Small intestine (tissue), 7 donors: ENCODE results near the gene NTN1. TPM values are rescaled to one million over a fixed set of nuclear protein-coding genes. Genes with fewer than 3 reads are reported as not detected.
A peak's percentile ranks its signal among the peaks of the same experiment; 100 is the strongest.
"Not testable (repeated sequence)": the region's sequence is repeated elsewhere in the genome, so short reads cannot be mapped to it uniquely, and the experiment has no call there.

Experiments
- DNase-seq, 2 donors: peaks; one replicate each; pipeline versions ENCODE4 v3.0.0 to v3.0.0-alpha.2; 2013
- FAIRE-seq: peaks from 2 replicates; lab custom pipeline; 2012; peaks lifted over from hg19 to GRCh38; lab: Jason Lieb, UNC
- H3K27ac ChIP-seq, 3 donors: one replicate each; pipeline ENCODE4 v1.5.1; 2013; ENCODE audit warnings: low read length in 2 of 3, mild to moderate bottlenecking in 2 of 3, control low read depth in 1 of 3, inconsistent platforms in 1 of 3, low read depth in 1 of 3, moderate library complexity in 1 of 3
- H3K27me3 ChIP-seq, 3 donors: one replicate each; pipeline ENCODE4 v1.6.1; 2013; ENCODE audit warnings: low read length in 3 of 3, inconsistent platforms in 1 of 3; ENCODE audit not compliant: control insufficient read depth in 3 of 3, insufficient read depth in 3 of 3
- H3K36me3 ChIP-seq, 3 donors: one replicate each; pipeline ENCODE4 v1.6.1; 2013; ENCODE audit warnings: low read length in 3 of 3, inconsistent platforms in 1 of 3, low read depth in 1 of 3, mild to moderate bottlenecking in 1 of 3, moderate library complexity in 1 of 3; ENCODE audit not compliant: control insufficient read depth in 3 of 3, insufficient read depth in 2 of 3
- H3K4me1 ChIP-seq, 3 donors: one replicate each; pipeline ENCODE4 v1.6.1; 2013; ENCODE audit warnings: low read length in 2 of 3, inconsistent platforms in 1 of 3, low read depth in 1 of 3, mild to moderate bottlenecking in 1 of 3, moderate library complexity in 1 of 3; ENCODE audit not compliant: control insufficient read depth in 3 of 3, insufficient read depth in 2 of 3
- H3K4me3 ChIP-seq, 3 donors: one replicate each; pipeline ENCODE4 v1.5.1; 2013; ENCODE audit warnings: low read length in 3 of 3, control low read depth in 1 of 3, inconsistent platforms in 1 of 3, low read depth in 1 of 3, mild to moderate bottlenecking in 1 of 3, moderate library complexity in 1 of 3
- H3K9me3 ChIP-seq, 2 donors: one replicate each; pipeline ENCODE4 v1.6.1; 2013; ENCODE audit warnings: low read depth in 1 of 2, low read length in 1 of 2; ENCODE audit not compliant: control insufficient read depth in 2 of 2, insufficient read depth in 1 of 2
- WGBS, 3 donors: extraction: QIAGEN DNeasy Blood & Tissue Kit; methylation state at CpG; one replicate each; pipeline ENCODE4 v1.1.7; 2013; 5-methylcytosine and 5-hydroxymethylcytosine counted together
- polyA plus RNA-seq, 4 donors: library from polyadenylated mRNA; stranded (reverse) in 3 of 4; unstranded in 1 of 4; fragments of 200-250 nt in 3 of 4; fragments of 120-200 nt in 1 of 4; gene quantifications; one replicate each; pipeline versions ENCODE4 v1.2.1 to v1.2.3, GENCODE V29; 2013
- donor health status: healthy with polysubstance abuse.
- donor health status: control.
- donor health status: control.
- donor health status: Bipolar disorder and iron deficiency.
- donor health status: healthy.

The NTN1 gene
- polyA plus RNA-seq, 4 donors: 0.22 to 13.2 (median 2.6) TPM

GRCh38 chr17:9253308-9253707 lies 232.0 kb downstream of the NTN1 start:
- no peak for FAIRE-seq
- H3K36me3 ChIP-seq: peaks cover 0 to 23% (median 2%) of the 10 kb centered on the region in 3 donors
- H3K9me3 ChIP-seq: no peaks in the 10 kb centered on the region
- DNase-seq: peak; percentile 71 to 75
- H3K4me1 ChIP-seq: peaks cover 0 to 16% (median 7%) of the 10 kb centered on the region in 3 donors
- H3K4me3 ChIP-seq: no peak overlapping the region
- H3K27ac ChIP-seq: no peak overlapping the region
- H3K27me3 ChIP-seq: no peaks in the 10 kb centered on the region
- 25 to 76% (median 54%) methylated on average over 3 of the region's 3 CpGs for WGBS, 3 donors

- Histone ChIP-seq H3K4me1 (peaks cover 0 to 16% (median 7%) of the 10 kb centered on the region in 3 donors), H3K4me3 (no peak overlapping the region), H3K27me3 (no peaks in the 10 kb centered on the region), H3K36me3 (peaks cover 0 to 10% (median under 1%) of the 10 kb centered on the region in 3 donors), H3K27ac (no peak overlapping the region), H3K9me3 (no peaks in the 10 kb centered on the region)
- DNase-seq: no peak
- FAIRE-seq: no peak
- 69 to 90% (median 70%) methylated on average over 2 of the region's 2 CpGs for WGBS, 3 donors
These were observed 233.5 kb downstream of the NTN1 start for GRCh38 chr17:9254841-9255240.

- FAIRE-seq (no peak), DNase-seq (no peak)
- WGBS, 3 donors: 64 to 81% (median 80%) methylated on average over 6 of the region's 6 CpGs
- Histone ChIP-seq H3K4me1 (peaks cover 0 to 19% (median 7%) of the 10 kb centered on the region in 3 donors), H3K9me3 (no peaks in the 10 kb centered on the region), H3K27me3 (no peaks in the 10 kb centered on the region), H3K36me3 (peaks cover 0 to 4% (median 0%) of the 10 kb centered on the region in 3 donors), H3K27ac (no peak overlapping the region), H3K4me3 (no peak overlapping the region)
These were observed 234.5 kb downstream of the NTN1 start for GRCh38 chr17:9255833-9256232.

DNA sequence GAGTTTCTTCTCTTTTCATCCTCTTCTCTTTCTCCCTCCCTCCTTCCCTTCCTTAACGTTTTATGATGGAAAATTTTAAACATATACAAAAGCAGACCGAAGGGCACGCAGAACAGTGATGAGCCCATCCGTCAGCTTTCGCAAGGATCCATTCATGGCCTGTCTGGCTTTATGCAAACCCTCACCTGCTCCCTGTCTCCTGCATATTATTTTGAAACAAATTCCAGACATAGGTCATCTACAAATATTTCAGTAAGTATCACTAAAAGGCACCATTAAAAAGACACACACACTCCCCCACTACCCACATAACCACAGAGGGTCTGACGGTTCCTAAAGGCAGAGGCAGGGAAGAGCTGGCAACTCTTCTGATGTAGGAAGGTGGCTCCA lies 235.0 kb downstream of the NTN1 start:
- H3K4me3 ChIP-seq: no peak overlapping the region
- H3K4me1 ChIP-seq: peaks cover 0 to 24% (median 7%) of the 10 kb centered on the region in 3 donors
- FAIRE-seq (no peak), DNase-seq (no peak)
- H3K27me3 ChIP-seq: no peaks in the 10 kb centered on the region
- H3K9me3 ChIP-seq: no peaks in the 10 kb centered on the region
- peaks cover 0 to 4% (median 0%) of the 10 kb centered on the region in 3 donors for H3K36me3 ChIP-seq
- H3K27ac ChIP-seq: peak overlapping the region in 2 of 3 donors; percentile 11 to 25
- WGBS, 3 donors: 38 to 61% (median 55%) methylated on average over 6 of the region's 6 CpGs

DNA sequence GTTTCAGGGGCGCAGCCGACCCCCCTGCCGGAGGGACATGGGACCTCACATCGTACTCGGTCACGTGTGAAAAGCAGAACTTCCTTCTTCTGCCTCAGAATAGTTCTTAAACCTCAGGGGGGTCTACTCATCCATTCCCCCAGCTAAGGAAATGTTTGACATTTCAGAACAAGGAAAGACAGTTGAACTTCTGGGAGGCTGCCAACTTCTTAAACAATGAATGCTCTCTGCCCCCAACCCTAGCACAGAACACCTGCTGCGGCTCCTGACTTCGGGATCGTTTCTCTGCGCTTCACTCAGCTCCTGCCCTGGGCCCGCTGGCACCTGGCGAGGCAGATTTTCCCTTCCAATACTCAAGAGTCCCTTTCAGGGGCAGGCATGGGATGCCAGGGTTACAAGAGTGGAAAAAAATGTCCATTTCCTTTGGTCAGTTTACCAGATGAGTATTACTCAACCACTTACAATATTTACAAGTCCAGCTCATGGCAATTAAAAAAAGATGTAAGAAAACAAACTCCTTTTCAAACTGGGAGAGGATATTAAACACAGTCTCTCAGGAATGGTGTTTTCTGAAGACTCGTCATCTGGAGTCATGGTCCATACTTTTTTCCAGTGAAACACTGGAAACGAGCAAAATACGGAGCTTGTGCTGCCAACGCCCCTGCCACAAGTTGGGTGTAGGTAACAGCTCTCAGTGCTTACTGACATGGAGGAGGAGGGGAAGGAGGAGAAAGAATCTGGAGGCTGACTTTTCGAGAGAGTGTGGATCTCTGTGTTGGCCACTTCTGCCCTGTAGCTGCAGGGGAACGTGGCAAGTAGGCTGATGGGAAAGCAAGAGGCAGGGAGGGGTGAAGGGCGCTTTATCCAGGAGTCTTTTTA lies 235.7 kb downstream of the NTN1 start:
- H3K4me3 ChIP-seq: no peak overlapping the region
- peak overlapping the region in 2 of 3 donors; percentile 25 to 45 for H3K27ac ChIP-seq
- peaks cover 0 to 4% (median 0%) of the 10 kb centered on the region in 3 donors for H3K36me3 ChIP-seq
- no peaks in the 10 kb centered on the region for H3K27me3 ChIP-seq
- DNase-seq (peak; percentile 66 to 70), FAIRE-seq (no peak)
- no peaks in the 10 kb centered on the region for H3K9me3 ChIP-seq
- 18 to 34% (median 30%) methylated on average over 19 of the region's 19 CpGs for WGBS, 3 donors
- H3K4me1 ChIP-seq: peaks cover 0 to 30% (median 7%) of the 10 kb centered on the region in 3 donors

GRCh38 chr17:9257630-9257965 lies 236.3 kb downstream of the NTN1 start:
- H3K27ac ChIP-seq, H3K36me3 ChIP-seq, H3K4me3 ChIP-seq, FAIRE-seq, H3K27me3 ChIP-seq, H3K9me3 ChIP-seq, DNase-seq: not testable (repeated sequence)
- 84 to 92% (median 88%) methylated on average over 9 of the region's 9 CpGs for WGBS, 3 donors
- H3K4me1 ChIP-seq: peaks cover 0 to 30% (median 7%) of the 10 kb centered on the region in 3 donors

DNA sequence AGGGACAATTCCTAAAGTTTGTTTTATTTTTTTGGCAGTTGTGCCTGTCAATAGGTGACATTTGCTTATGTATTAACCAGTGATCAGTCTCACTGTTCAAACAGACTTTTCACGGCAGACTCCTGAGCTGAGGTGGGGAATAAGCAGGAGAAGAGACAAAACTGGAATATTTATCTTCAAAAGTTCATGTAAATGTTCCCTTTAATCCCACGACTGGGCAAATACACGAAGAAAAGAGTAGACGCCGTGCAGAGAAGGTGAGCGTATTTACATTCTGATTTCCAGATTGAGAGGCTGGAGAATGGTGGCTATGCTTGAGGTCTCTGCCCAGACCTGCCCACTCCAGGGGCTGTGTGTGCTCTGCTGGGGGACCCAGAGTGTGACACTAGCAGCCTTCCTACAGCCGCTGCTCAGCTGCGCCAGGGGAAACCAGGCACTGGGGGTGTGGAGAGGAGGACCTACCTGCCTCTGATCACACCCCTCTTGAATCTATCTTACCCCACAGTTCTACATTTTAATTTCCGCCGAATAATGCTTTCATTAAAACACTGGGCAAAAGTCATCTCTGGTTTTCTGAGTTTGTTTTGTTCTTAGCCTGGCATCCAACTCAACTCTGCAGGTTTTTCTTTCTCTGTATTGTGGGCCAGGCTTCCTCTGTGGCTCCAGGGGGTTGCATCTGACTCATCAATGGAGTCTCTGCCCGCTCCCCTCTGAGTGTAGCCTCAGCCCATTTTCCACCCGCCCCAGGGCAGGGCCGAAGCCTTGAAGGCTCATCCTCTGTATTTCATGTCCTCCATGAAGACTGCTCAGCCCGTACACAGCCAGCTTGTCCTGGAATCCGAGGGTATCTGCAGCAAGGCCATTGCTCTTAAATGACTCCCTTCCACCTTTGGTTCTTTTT lies 237.1 kb downstream of the NTN1 start:
- Histone ChIP-seq H3K4me1 (peaks cover 0 to 30% (median 7%) of the 10 kb centered on the region in 3 donors), H3K9me3 (no peaks in the 10 kb centered on the region), H3K36me3 (peaks cover 0 to 3% (median 0%) of the 10 kb centered on the region in 3 donors), H3K27ac (no peak overlapping the region), H3K27me3 (no peaks in the 10 kb centered on the region), H3K4me3 (no peak overlapping the region)
- DNase-seq: no peak
- FAIRE-seq: no peak
- 76 to 85% (median 80%) methylated on average over 15 of the region's 15 CpGs for WGBS, 3 donors

DNA sequence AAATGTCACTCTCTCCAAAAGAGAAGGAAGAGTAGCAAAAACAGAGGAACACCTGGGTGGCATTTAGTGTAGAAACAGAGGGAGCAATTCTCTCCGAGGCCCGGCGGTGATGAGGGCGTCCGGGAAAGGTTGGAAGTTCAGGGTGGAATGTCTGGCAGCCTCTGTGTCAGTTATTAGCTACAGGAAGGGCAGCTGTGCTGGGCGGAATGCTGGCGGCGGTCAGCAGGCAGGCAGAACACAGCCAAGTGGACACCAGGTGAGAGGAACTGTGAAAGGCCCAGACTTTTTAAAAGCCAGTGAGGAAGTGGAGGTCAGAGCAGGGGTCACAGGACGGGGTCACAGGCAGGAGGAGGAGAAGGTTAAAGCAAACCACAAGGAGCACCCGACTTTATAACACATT lies 238.1 kb downstream of the NTN1 start:
- no peak overlapping the region for H3K27ac ChIP-seq
- peaks cover 0 to 30% (median 7%) of the 10 kb centered on the region in 3 donors for H3K4me1 ChIP-seq
- no peaks in the 10 kb centered on the region for H3K27me3 ChIP-seq
- DNase-seq (no peak), FAIRE-seq (no peak)
- H3K4me3 ChIP-seq: no peak overlapping the region
- WGBS, 3 donors: 42 to 69% (median 61%) methylated on average over 10 of the region's 10 CpGs
- H3K36me3 ChIP-seq: peaks cover 0 to 2% (median 0%) of the 10 kb centered on the region in 3 donors
- H3K9me3 ChIP-seq: peaks cover 0 to 8% of the 10 kb centered on the region in 2 donors
